ENCODE results near the gene PSG2.
"Not testable (repeated sequence)": the region's sequence is repeated elsewhere in the genome, so short reads cannot be mapped to it uniquely, and the experiment has no call there.

- TF ChIP-seq, protein P1, sequence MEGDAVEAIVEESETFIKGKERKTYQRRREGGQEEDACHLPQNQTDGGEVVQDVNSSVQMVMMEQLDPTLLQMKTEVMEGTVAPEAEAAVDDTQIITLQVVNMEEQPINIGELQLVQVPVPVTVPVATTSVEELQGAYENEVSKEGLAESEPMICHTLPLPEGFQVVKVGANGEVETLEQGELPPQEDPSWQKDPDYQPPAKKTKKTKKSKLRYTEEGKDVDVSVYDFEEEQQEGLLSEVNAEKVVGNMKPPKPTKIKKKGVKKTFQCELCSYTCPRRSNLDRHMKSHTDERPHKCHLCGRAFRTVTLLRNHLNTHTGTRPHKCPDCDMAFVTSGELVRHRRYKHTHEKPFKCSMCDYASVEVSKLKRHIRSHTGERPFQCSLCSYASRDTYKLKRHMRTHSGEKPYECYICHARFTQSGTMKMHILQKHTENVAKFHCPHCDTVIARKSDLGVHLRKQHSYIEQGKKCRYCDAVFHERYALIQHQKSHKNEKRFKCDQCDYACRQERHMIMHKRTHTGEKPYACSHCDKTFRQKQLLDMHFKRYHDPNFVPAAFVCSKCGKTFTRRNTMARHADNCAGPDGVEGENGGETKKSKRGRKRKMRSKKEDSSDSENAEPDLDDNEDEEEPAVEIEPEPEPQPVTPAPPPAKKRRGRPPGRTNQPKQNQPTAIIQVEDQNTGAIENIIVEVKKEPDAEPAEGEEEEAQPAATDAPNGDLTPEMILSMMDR (IDR thresholded peaks at IDR 0.05) = not testable (repeated sequence)
- TF ChIP-seq POLR2A (IDR thresholded peaks at IDR 0.05; ENCODE audit: low read depth) = not testable (repeated sequence)
Observed at GRCh38 chr19:43077881-43078280, 4.6 kb downstream of the PSG2 start.
